B cell (primary cell): ENCODE results near the gene MCM5. TPM values are rescaled to one million over a fixed set of nuclear protein-coding genes. Genes with fewer than 3 reads are reported as not detected.
A peak's percentile ranks its signal among the peaks of the same experiment; 100 is the strongest.

Source experiments
- ATAC-seq: fragments of 200-7000 bp; cut with Tn5 transposase; one replicate; pipeline ENCODE4 v1.10.0; 2021; ENCODE audit warnings: low read depth, mild to moderate bottlenecking, moderate number of reproducible peaks, moderate library complexity
- CTCF ChIA-PET: fragments of 350-600 bp; sonication (Branson Sonifier 250); formaldehyde crosslinking; loops from one replicate; lab custom pipeline; 2021; ENCODE audit warnings: antibody characterized with exemption, inconsistent platforms; lab: Charles Lee
- POLR2A ChIA-PET: fragments of 350-600 bp; sonication (Branson Sonifier 250); formaldehyde crosslinking; loops from one replicate; lab custom pipeline; 2021; ENCODE audit warnings: antibody characterized with exemption; lab: Charles Lee
- DNase-seq: peaks from one replicate; pipeline ENCODE4 v3.0.0; 2013
- H2AFZ ChIP-seq: 2 replicates; pipeline ENCODE4 v1.6.1; 2012; ENCODE audit warnings: mild to moderate bottlenecking, low read depth, low read length; ENCODE audit not compliant: insufficient read depth, poor library complexity, severe bottlenecking
- H3K27ac ChIP-seq, 2 donors: 1 replicate in 1 of 2; 2 replicates in 1 of 2; pipeline ENCODE4 v1.5.1; 2012 to 2013; ENCODE audit warnings: low read length in 2 of 2, mild to moderate bottlenecking in 2 of 2, moderate library complexity in 1 of 2
- H3K27me3 ChIP-seq, 4 experiments: fragments of 200-600 bp in 1 of 4; sonication (generic) in 1 of 4; replicated peaks in 1 of 4; 1 replicate in 2 of 4; 2 replicates in 2 of 4; pipeline versions ENCODE4 v1.6.1 to v1.7.0; 2013 to 2016; ENCODE audit warnings: low read length in 3 of 4, mild to moderate bottlenecking in 2 of 4, mixed read lengths in 1 of 4, moderate library complexity in 1 of 4; ENCODE audit not compliant: insufficient read depth in 4 of 4, control insufficient read depth in 3 of 4; ENCODE audit errors: control extremely low read depth in 1 of 4
- H3K36me3 ChIP-seq, 2 experiments: replicated peaks in 1 of 2; 1 replicate in 1 of 2; 2 replicates in 1 of 2; pipeline versions ENCODE4 v1.6.1 to v1.7.1; 2013; ENCODE audit warnings: low read length in 1 of 2; ENCODE audit not compliant: insufficient read depth in 2 of 2, control insufficient read depth in 1 of 2; ENCODE audit errors: control extremely low read depth in 1 of 2, extremely low read depth in 1 of 2
- H3K4me1 ChIP-seq, 2 donors: fragments of 200-600 bp in 1 of 2; sonication (generic) in 1 of 2; 1 replicate in 1 of 2; 2 replicates in 1 of 2; pipeline versions ENCODE4 v1.5.1 to v1.6.1; 2013 to 2017; ENCODE audit warnings: low read length in 2 of 2; ENCODE audit not compliant: control insufficient read depth in 2 of 2, insufficient read depth in 2 of 2
- H3K4me2 ChIP-seq: replicated peaks from 2 replicates; pipeline ENCODE3; 2012; ENCODE audit warnings: mild to moderate bottlenecking, low read depth, low read length; ENCODE audit not compliant: poor library complexity, severe bottlenecking
- H3K4me3 ChIP-seq, 5 experiments: fragments of 200-600 bp in 1 of 5; sonication (generic) in 1 of 5; 1 replicate in 3 of 5; 2 replicates in 2 of 5; pipeline versions ENCODE4 v1.5.1 to v1.7.0; 2011 to 2016; ENCODE audit warnings: low read length in 4 of 5, mild to moderate bottlenecking in 4 of 5, low read depth in 2 of 5, control low read depth in 1 of 5, moderate library complexity in 1 of 5; ENCODE audit not compliant: insufficient read depth in 1 of 5; ENCODE audit errors: control extremely low read depth in 1 of 5, extremely low read depth in 1 of 5
- H3K79me2 ChIP-seq: fragments of 200-600 bp; sonication (generic); one replicate; pipeline ENCODE4 v1.6.0; 2016; ENCODE audit warnings: low read length; ENCODE audit not compliant: control insufficient read depth, insufficient read depth
- H3K9ac ChIP-seq: fragments of 200-600 bp; sonication (generic); 2 replicates; pipeline ENCODE4 v1.6.1; 2017; ENCODE audit warnings: mild to moderate bottlenecking, low read length, moderate library complexity
- H3K9me3 ChIP-seq, 3 donors: one replicate each; pipeline versions ENCODE4 v1.6.1 to v1.7.1; 2013; ENCODE audit warnings: low read length in 2 of 3; ENCODE audit not compliant: control insufficient read depth in 2 of 3, insufficient read depth in 1 of 3; ENCODE audit errors: control extremely low read depth in 1 of 3
- H4K20me1 ChIP-seq: 2 replicates; pipeline ENCODE4 v1.6.0; 2012; ENCODE audit warnings: mild to moderate bottlenecking, low read length; ENCODE audit not compliant: insufficient read depth, control insufficient read depth, poor library complexity, severe bottlenecking
- H3K27ac Mint-ChIP-seq: one replicate; pipeline ENCODE4 v1.8.0; 2021; ENCODE audit warnings: mixed read lengths
- H3K27me3 Mint-ChIP-seq: one replicate; pipeline ENCODE4 v1.8.0; 2021; ENCODE audit warnings: mixed read lengths
- H3K4me1 Mint-ChIP-seq: one replicate; pipeline ENCODE4 v1.8.0; 2021; ENCODE audit warnings: mixed read lengths
- H3K4me3 Mint-ChIP-seq: one replicate; pipeline ENCODE4 v1.8.0; 2021; ENCODE audit warnings: mixed read lengths
- H3K9me3 Mint-ChIP-seq: one replicate; pipeline ENCODE4 v1.8.0; 2022; ENCODE audit warnings: mixed read lengths; ENCODE audit not compliant: insufficient read depth
- CTCF ChIP-seq: fragments of 200-600 bp; IDR thresholded peaks from one replicate; pipeline ENCODE4 v1.8.0; 2022; ENCODE audit warnings: antibody characterized with exemption, mild to moderate bottlenecking
- EZH2 ChIP-seq: IDR thresholded peaks from 2 replicates; pipeline ENCODE4 v1.6.1; 2012; ENCODE audit warnings: borderline replicate concordance, low read depth, mild to moderate bottlenecking, moderate library complexity, low read length; ENCODE audit not compliant: insufficient read depth, poor library complexity, severe bottlenecking
- WGBS: methylation state at CpG from one replicate; pipeline ENCODE4 v1.1.5; 2013; ENCODE audit warnings: missing lambda C conversion rate; ENCODE audit not compliant: insufficient coverage; 5-methylcytosine and 5-hydroxymethylcytosine counted together
- intact Hi-C: fragments of 100-400 bp; cut with micrococcal nuclease; formaldehyde crosslinking; loops from one replicate; pipeline ENCODE4 v1.10.0; 2022
- polyA plus RNA-seq: library from polyadenylated mRNA; depleted of rRNA; stranded (reverse); fragments of >200 nt; gene quantifications from 2 replicates; pipeline ENCODE4 v1.2.3, GENCODE V29; 2012
- total RNA-seq, 2 donors: library from RNA; stranded (reverse); fragments of 120-200 nt in 1 of 2; gene quantifications; 1 replicate in 1 of 2; 2 replicates in 1 of 2; pipeline versions ENCODE4 v1.2.3 to v1.2.4, GENCODE V29; 2013 to 2022

The MCM5 gene
- total and polyA plus RNA-seq, 2 donors (not counting 1 experiment from before 2014, with no cell fraction given) = 112 to 203 TPM

- H3K4me3 ChIP-seq = no peak overlapping the region
- ATAC-seq (no peak), DNase-seq (no peak)
- Mint-ChIP-seq H3K4me1 (peaks cover 51% of the 10 kb centered on the region), H3K27ac (peak overlapping the region; percentile 82), H3K27me3 (no peaks in the 10 kb centered on the region), H3K4me3 (peak overlapping the region; percentile 86), H3K9me3 (no peaks in the 10 kb centered on the region)
- intact Hi-C loops = no loop called here
- TF ChIP-seq EZH2 (no peak), CTCF (no peak)
- H3K79me2 ChIP-seq = no peaks in the 10 kb centered on the region
- H3K4me2 ChIP-seq = no peak overlapping the region
- ChIA-PET POLR2A (interaction anchor here (0.7 to 3.0 kb wide), 5 partner anchors 13 to 125 kb away, joined by 5 to 28 read pairs (median 10); no protein-coding TSS in a partner anchor), CTCF (interaction anchor here (1.6 to 5.2 kb wide), 4 partner anchors 18 to 31 kb away, joined by 5 to 34 read pairs (median 17); no protein-coding TSS in a partner anchor)
- peaks cover 0 to 13% (median 2%) of the 10 kb centered on the region in 4 experiments for H3K27me3 ChIP-seq
- no peaks in the 10 kb centered on the region for H4K20me1 ChIP-seq
- no peak overlapping the region for H2AFZ ChIP-seq
- H3K9ac ChIP-seq = no peak overlapping the region
- no peaks in the 10 kb centered on the region for H3K9me3 ChIP-seq
- peaks cover 35 to 48% of the 10 kb centered on the region in 2 donors for H3K4me1 ChIP-seq
- H3K36me3 ChIP-seq = no peaks in the 10 kb centered on the region
- no peak overlapping the region for H3K27ac ChIP-seq
- 100% methylated on average over 2 of the region's 10 CpGs for WGBS
Observed at GRCh38 chr22:35379146-35379993, 20.6 kb upstream of the MCM5 start.

GRCh38 chr22:35380013-35380412 lies 19.9 kb upstream of the MCM5 start:
- 97% methylated on average over 5 of the region's 6 CpGs for WGBS
- Mint-ChIP-seq H3K27me3 (no peaks in the 10 kb centered on the region), H3K9me3 (no peaks in the 10 kb centered on the region), H3K27ac (peak overlapping the region; percentile 82), H3K4me1 (peaks cover 56% of the 10 kb centered on the region), H3K4me3 (peak overlapping the region; percentile 86)
- no peak overlapping the region for H3K4me3 ChIP-seq
- H3K27me3 ChIP-seq = peaks cover 0 to 13% (median 2%) of the 10 kb centered on the region in 4 experiments
- H2AFZ ChIP-seq = no peak overlapping the region
- no peaks in the 10 kb centered on the region for H3K36me3 ChIP-seq
- intact Hi-C loops = no loop called here
- no peak overlapping the region for H3K4me2 ChIP-seq
- ATAC-seq = no peak
- ChIA-PET POLR2A (interaction anchor here (0.6 to 3.0 kb wide), 6 partner anchors 12 to 35 kb away, joined by 3 to 19 read pairs (median 5); no protein-coding TSS in a partner anchor), CTCF (interaction anchor here (0.6 to 5.2 kb wide), 7 partner anchors 17 to 205 kb away, joined by 3 to 34 read pairs (median 8); no protein-coding TSS in a partner anchor)
- no peak for TF ChIP-seq CTCF
- no peak for TF ChIP-seq EZH2
- peaks cover 35 to 48% of the 10 kb centered on the region in 2 donors for H3K4me1 ChIP-seq
- no peaks in the 10 kb centered on the region for H3K9me3 ChIP-seq
- no peak overlapping the region for H3K27ac ChIP-seq
- DNase-seq = no peak
- no peaks in the 10 kb centered on the region for H4K20me1 ChIP-seq
- H3K9ac ChIP-seq = no peak overlapping the region
- H3K79me2 ChIP-seq = no peaks in the 10 kb centered on the region
